ENCODE data around the gene RASA3. TPM values are rescaled to one million over a fixed set of nuclear protein-coding genes. Genes with fewer than 3 reads are reported as not detected.

The RASA3 gene
- total RNA-seq, 1 donor from 2014 or later, result 14.6 TPM

GRCh38 chr13:114097893-114098688, 34.3 kb downstream of the RASA3 start:
- Mint-ChIP-seq H3K4me1 (peaks cover 29% of the 10 kb centered on the region), H3K9me3 (peaks cover 11% of the 10 kb centered on the region), H3K27me3 (ENCODE audit: low read depth) (no peaks in the 10 kb centered on the region), H3K4me3 (no peak overlapping the region), H3K27ac (peak overlapping the region; percentile 54), H3K36me3 (peaks cover 6% of the 10 kb centered on the region)
- TF ChIP-seq CTCF (IDR thresholded peaks at IDR 0.05; ENCODE audit: unreplicated experiment), result no peak
- no peak for DNase-seq (ENCODE audit: low spot score in 2 of 2, unreplicated experiment in 2 of 2)

DNA sequence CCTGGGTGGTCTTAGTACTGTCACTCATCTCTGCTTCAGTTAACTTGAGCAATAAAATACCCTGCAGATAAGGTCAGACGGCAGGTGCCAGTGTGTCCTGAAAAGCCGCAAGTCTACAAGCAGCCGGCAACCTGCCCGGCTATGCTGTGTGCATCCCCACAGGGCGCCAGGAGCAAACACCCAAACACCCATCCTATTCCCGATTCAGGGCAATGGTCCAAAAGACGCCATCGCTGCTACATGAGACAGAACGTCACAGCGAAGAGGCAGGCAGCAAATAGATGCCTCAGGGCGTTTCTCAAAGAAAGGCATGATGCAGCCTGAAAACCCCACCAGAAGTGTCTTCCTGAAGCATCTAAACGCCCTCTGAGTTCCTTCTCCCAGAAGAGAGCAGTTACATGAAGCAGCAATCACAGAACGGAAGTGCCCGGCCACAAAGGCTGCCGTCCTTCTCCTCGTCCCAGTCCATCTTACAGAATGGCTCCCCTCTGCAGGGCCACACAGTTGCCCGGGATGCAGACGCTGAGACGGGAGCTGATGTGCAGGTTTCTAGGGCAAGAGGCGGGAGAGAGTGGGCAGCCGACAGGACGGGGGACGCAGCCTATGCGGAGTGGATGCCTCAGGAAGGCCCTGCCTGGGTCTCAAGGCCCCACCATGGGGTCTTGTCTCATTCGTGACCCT, 35.1 kb downstream of the RASA3 start:
- H3K9me3 Mint-ChIP-seq, result peaks cover 19% of the 10 kb centered on the region
- DNase-seq (ENCODE audit: low spot score in 2 of 2, unreplicated experiment in 2 of 2), result no peak
- H3K27me3 Mint-ChIP-seq (ENCODE audit: low read depth), result no peaks in the 10 kb centered on the region
- peaks cover 7% of the 10 kb centered on the region for H3K36me3 Mint-ChIP-seq
- peaks cover 29% of the 10 kb centered on the region for H3K4me1 Mint-ChIP-seq
- TF ChIP-seq CTCF (IDR thresholded peaks at IDR 0.05; ENCODE audit: unreplicated experiment), result no peak
- H3K27ac Mint-ChIP-seq, result peak overlapping the region; percentile 26
- no peak overlapping the region for H3K4me3 Mint-ChIP-seq

DNA sequence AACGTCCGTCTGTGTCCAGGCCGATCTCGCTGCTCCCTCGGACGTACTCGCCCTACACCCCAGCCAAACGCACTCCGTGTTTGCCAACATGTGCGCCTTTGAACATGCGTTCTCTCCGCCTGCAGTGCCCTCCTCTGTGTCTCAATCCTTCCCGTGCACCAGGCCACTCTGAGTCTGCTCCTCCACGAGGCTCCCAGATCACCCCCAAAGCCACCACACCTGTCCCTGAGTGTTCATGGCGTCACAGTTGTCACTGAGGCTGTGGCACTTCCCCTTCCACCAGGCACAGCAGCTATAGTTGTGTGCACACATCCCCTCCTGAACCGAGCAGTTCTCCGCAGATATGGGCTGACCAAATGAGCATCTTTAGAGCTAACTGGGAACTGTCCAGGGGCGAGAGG, 35.6 kb downstream of the RASA3 start:
- Mint-ChIP-seq H3K4me3 (no peak overlapping the region), H3K27ac (no peak overlapping the region), H3K9me3 (peaks cover 24% of the 10 kb centered on the region), H3K36me3 (peaks cover 12% of the 10 kb centered on the region), H3K27me3 (ENCODE audit: low read depth) (no peaks in the 10 kb centered on the region), H3K4me1 (peaks cover 29% of the 10 kb centered on the region)
- no peak for TF ChIP-seq CTCF (IDR thresholded peaks at IDR 0.05; ENCODE audit: unreplicated experiment)
- DNase-seq (ENCODE audit: low spot score in 2 of 2, unreplicated experiment in 2 of 2), result no peak

DNA sequence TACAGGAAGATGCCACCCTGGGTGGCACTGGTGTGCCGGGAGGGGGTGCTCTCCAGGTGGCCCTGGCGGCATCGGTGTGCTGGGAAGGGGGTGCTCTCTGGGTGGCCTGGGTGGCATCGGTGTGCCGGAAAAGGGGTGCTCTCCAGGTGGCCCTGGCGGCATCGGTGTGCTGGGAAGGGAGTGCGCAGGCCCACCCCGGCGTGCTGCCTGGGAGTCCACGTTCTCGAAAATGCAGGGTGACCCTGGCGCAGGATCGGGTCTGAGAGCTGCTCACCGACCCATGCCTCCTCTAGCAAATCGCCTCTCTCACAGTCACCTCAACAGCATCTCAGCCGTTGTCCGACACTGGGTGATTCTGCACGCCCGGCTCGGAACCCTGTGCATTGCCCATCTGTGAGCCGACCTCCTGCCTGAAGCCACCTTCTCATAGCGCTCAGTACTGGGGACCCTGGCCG, 36.4 kb downstream of the RASA3 start:
- Mint-ChIP-seq H3K4me3 (no peak overlapping the region), H3K4me1 (peaks cover 27% of the 10 kb centered on the region), H3K27ac (no peak overlapping the region), H3K36me3 (peaks cover 16% of the 10 kb centered on the region), H3K27me3 (ENCODE audit: low read depth) (no peaks in the 10 kb centered on the region), H3K9me3 (peaks cover 30% of the 10 kb centered on the region)
- DNase-seq (ENCODE audit: low spot score in 2 of 2, unreplicated experiment in 2 of 2), result no peak
- no peak for TF ChIP-seq CTCF (IDR thresholded peaks at IDR 0.05; ENCODE audit: unreplicated experiment)

DNA sequence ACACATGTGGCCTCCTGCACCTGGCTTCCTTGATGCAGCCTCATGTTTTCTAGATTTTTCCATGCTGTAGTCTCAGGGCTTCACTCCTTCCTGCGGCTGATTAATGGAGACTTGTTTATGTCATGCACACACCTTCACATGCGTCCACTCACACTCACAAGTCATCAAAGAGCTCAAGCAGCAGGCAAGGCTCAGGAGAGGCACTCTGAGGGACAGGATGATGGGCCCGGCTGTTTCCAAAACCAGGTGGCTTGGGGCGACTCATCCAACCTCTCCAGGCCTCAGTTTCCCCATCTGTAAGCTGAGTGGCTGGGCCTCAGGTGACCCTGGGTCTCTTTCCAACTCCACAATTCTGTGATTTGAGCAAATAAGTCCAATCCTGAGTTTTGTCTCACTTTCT, 36.9 kb downstream of the RASA3 start:
- peaks cover 22% of the 10 kb centered on the region for H3K4me1 Mint-ChIP-seq
- no peak overlapping the region for H3K4me3 Mint-ChIP-seq
- no peak for TF ChIP-seq CTCF (IDR thresholded peaks at IDR 0.05; ENCODE audit: unreplicated experiment)
- peaks cover 30% of the 10 kb centered on the region for H3K9me3 Mint-ChIP-seq
- H3K27me3 Mint-ChIP-seq (ENCODE audit: low read depth), result no peaks in the 10 kb centered on the region
- H3K27ac Mint-ChIP-seq, result no peak overlapping the region
- peaks cover 16% of the 10 kb centered on the region for H3K36me3 Mint-ChIP-seq
- DNase-seq (ENCODE audit: low spot score in 2 of 2, unreplicated experiment in 2 of 2), result no peak
